Endothelial cell of umbilical vein (primary cell): ENCODE data around the gene CLEC7A. TPM values are rescaled to one million over a fixed set of nuclear protein-coding genes. Genes with fewer than 3 reads are reported as not detected.

ENCODE experiments used
- BruUV-seq: library from RNA; stranded (reverse); fragments of 400-500 nt; replicated peaks from 2 replicates; lab custom pipeline; 2021; lab: Mats Ljungman, UMichigan
- CTCF ChIA-PET: fragments of 300-600, 350-600 bp; sonication (Branson Sonifier 250); formaldehyde crosslinking; loops from one replicate; lab custom pipeline; 2021; ENCODE audit warnings: antibody characterized with exemption, inconsistent platforms; lab: Charles Lee
- POLR2A ChIA-PET: fragments of 300-600, 350-600 bp; sonication (Branson Sonifier 250); formaldehyde crosslinking; loops from one replicate; lab custom pipeline; 2021; ENCODE audit warnings: antibody characterized with exemption, inconsistent platforms; lab: Charles Lee
- DNase-seq: peaks from one replicate; pipeline ENCODE4 v3.0.0-alpha.2; 2011; ENCODE audit warnings: low read depth, low spot score
- FAIRE-seq: peaks from 2 replicates; lab custom pipeline; 2011; peaks lifted over from hg19 to GRCh38; lab: Jason Lieb, UNC
- H2AFZ ChIP-seq: 2 replicates; pipeline ENCODE4 v1.6.0; 2012; ENCODE audit warnings: low read depth, low read length, control low read depth, inconsistent platforms
- H3K27ac ChIP-seq: 2 replicates; pipeline ENCODE4 v1.5.1; 2011; ENCODE audit warnings: low read depth, mild to moderate bottlenecking, control low read depth, low read length, moderate library complexity; ENCODE audit not compliant: insufficient read depth
- H3K27me3 ChIP-seq, 2 experiments: 2 replicates each; pipeline versions ENCODE4 v1.6.0 to v1.6.1; 2011; ENCODE audit warnings: low read length in 2 of 2, mixed read lengths in 1 of 2; ENCODE audit not compliant: control insufficient read depth in 2 of 2, insufficient read depth in 2 of 2
- H3K36me3 ChIP-seq, 2 experiments: 2 replicates in 1 of 2; 3 replicates in 1 of 2; pipeline ENCODE4 v1.5.1; 2011; ENCODE audit warnings: low read length in 2 of 2, mild to moderate bottlenecking in 1 of 2, moderate library complexity in 1 of 2; ENCODE audit not compliant: control insufficient read depth in 2 of 2, insufficient read depth in 2 of 2; ENCODE audit errors: extremely low read depth in 1 of 2
- H3K4me1 ChIP-seq: 3 replicates; pipeline ENCODE4 v1.5.1; 2011; ENCODE audit warnings: mild to moderate bottlenecking, low read length; ENCODE audit not compliant: control insufficient read depth, insufficient read depth; ENCODE audit errors: extremely low read depth
- H3K4me2 ChIP-seq: 2 replicates; pipeline ENCODE4 v1.6.1; 2011; ENCODE audit warnings: low read length, control low read depth, mixed read lengths; ENCODE audit not compliant: insufficient read depth
- H3K4me3 ChIP-seq, 3 experiments: fragments of 200-600 bp in 1 of 3; sonication (generic), shearing (Covaris generic) in 1 of 3; replicated peaks in 1 of 3; 2 replicates each; pipeline ENCODE4 v1.5.1; 2011 to 2016; ENCODE audit warnings: control low read depth in 3 of 3, low read length in 3 of 3, mild to moderate bottlenecking in 2 of 3, inconsistent platforms in 1 of 3, low read depth in 1 of 3, moderate library complexity in 1 of 3; ENCODE audit not compliant: insufficient read depth in 1 of 3
- H3K79me2 ChIP-seq: 2 replicates; pipeline ENCODE4 v1.6.0; 2012; ENCODE audit warnings: low read length, inconsistent platforms; ENCODE audit not compliant: control insufficient read depth, insufficient read depth
- H3K9ac ChIP-seq: replicated peaks from 2 replicates; pipeline ENCODE3; 2011; ENCODE audit warnings: low read length, control low read depth; ENCODE audit not compliant: insufficient read depth; ENCODE audit errors: extremely low read depth
- H3K9me1 ChIP-seq: replicated peaks from 3 replicates; pipeline ENCODE4 v1.6.0; 2011; ENCODE audit warnings: mild to moderate bottlenecking, low read length; ENCODE audit not compliant: control insufficient read depth, insufficient read depth; ENCODE audit errors: extremely low read depth
- H3K9me3 ChIP-seq: replicated peaks from 2 replicates; pipeline ENCODE4 v1.5.1; 2012; ENCODE audit warnings: low read length, inconsistent platforms; ENCODE audit not compliant: control insufficient read depth, insufficient read depth
- H4K20me1 ChIP-seq: replicated peaks from 2 replicates; pipeline ENCODE3; 2011; ENCODE audit warnings: mild to moderate bottlenecking, low read length; ENCODE audit not compliant: control insufficient read depth, insufficient read depth; ENCODE audit errors: extremely low read depth
- CTCF ChIP-seq, 2 donors: IDR thresholded peaks; 1 replicate in 1 of 2; 2 replicates in 1 of 2; pipeline ENCODE4 v1.5.1; 2011; ENCODE audit warnings: low read length in 2 of 2, mild to moderate bottlenecking in 2 of 2, moderate library complexity in 2 of 2, control low read depth in 1 of 2, inconsistent platforms in 1 of 2, low read depth in 1 of 2; ENCODE audit not compliant: insufficient read depth in 1 of 2; ENCODE audit errors: extremely low read depth in 1 of 2
- EZH2 ChIP-seq: IDR thresholded peaks from 2 replicates; pipeline ENCODE4 v1.6.1; 2012; ENCODE audit warnings: borderline replicate concordance, low read depth, mild to moderate bottlenecking, moderate library complexity, low read length, inconsistent platforms; ENCODE audit not compliant: severe bottlenecking
- FOS ChIP-seq: IDR thresholded peaks from 2 replicates; pipeline ENCODE4 v1.6.1; 2011; ENCODE audit warnings: mild to moderate bottlenecking, low read length, moderate library complexity, borderline replicate concordance; ENCODE audit not compliant: insufficient read depth
- GATA2 ChIP-seq: IDR thresholded peaks from 2 replicates; pipeline ENCODE4 v1.7.0; 2011; ENCODE audit warnings: low read depth, mild to moderate bottlenecking, moderate library complexity, mixed read lengths, low read length; ENCODE audit not compliant: insufficient read length, insufficient read depth
- JUN ChIP-seq: IDR thresholded peaks from 2 replicates; pipeline ENCODE4 v1.6.1; 2011; ENCODE audit warnings: borderline replicate concordance, low read depth; ENCODE audit not compliant: insufficient read length, insufficient read depth
- MAX ChIP-seq: IDR thresholded peaks from 2 replicates; pipeline ENCODE4 v1.6.1; 2011; ENCODE audit not compliant: insufficient read depth, insufficient read length
- MYC ChIP-seq: IDR thresholded peaks from one replicate; pipeline ENCODE4 v1.6.1; 2011; ENCODE audit warnings: mild to moderate bottlenecking, low read depth, low read length
- POLR2A ChIP-seq: IDR thresholded peaks from 2 replicates; pipeline ENCODE4 v1.6.1; 2012; ENCODE audit warnings: low read depth, mild to moderate bottlenecking, control low read depth, low read length
- POLR2AphosphoS5 ChIP-seq: IDR thresholded peaks from 2 replicates; pipeline ENCODE4 v1.6.1; 2012; ENCODE audit warnings: low read depth, mild to moderate bottlenecking, control low read depth, low read length, moderate library complexity; ENCODE audit not compliant: insufficient read depth
- dilution Hi-C: fragments of 300-500 bp; cut with MboI; formaldehyde crosslinking; loops from one replicate; pipeline ENCODE4 v1.15.0; 2019; ENCODE audit warnings: low sequenced_read_pairs; ENCODE audit not compliant: extremely low pct_ligation_motif_present
- intact Hi-C: fragments of 100-400 bp; cut with micrococcal nuclease; formaldehyde crosslinking; loops from one replicate; pipeline ENCODE4 v1.10.0; 2022
- polyA plus RNA-seq, 4 experiments: library from polyadenylated mRNA; depleted of rRNA in 3 of 4; stranded (reverse) in 3 of 4; unstranded in 1 of 4; fragments of >200 nt; gene quantifications; 2 replicates each; pipeline versions ENCODE4 v1.2.1 to v1.2.3, GENCODE V29; 2011 to 2012; ENCODE audit warnings: missing spikeins in 1 of 4
- total RNA-seq: library from RNA; stranded (reverse); gene quantifications from 2 replicates; pipeline ENCODE4 v1.2.3, GENCODE V29; 2021

The CLEC7A gene
- total and polyA plus RNA-seq, 2 donors (not counting 3 experiments of a cell fraction or from before 2014, with no cell fraction given), result not detected

GRCh38 chr12:10111451-10111850, 18.5 kb downstream of the CLEC7A start:
- Histone ChIP-seq H3K36me3 (no peaks in the 10 kb centered on the region), H3K27ac (no peak overlapping the region), H3K9me1 (no peaks in the 10 kb centered on the region), H3K4me3 (no peak overlapping the region), H3K79me2 (no peaks in the 10 kb centered on the region), H3K4me1 (no peaks in the 10 kb centered on the region), H3K9ac (no peak overlapping the region), H3K9me3 (no peaks in the 10 kb centered on the region), H2AFZ (no peak overlapping the region), H3K27me3 (no peaks in the 10 kb centered on the region), H4K20me1 (no peaks in the 10 kb centered on the region), H3K4me2 (no peak overlapping the region)
- POLR2A ChIA-PET, result no interaction called here
- FAIRE-seq (no peak), DNase-seq (no peak)
- BruUV-seq, result no TSS peak
- no peak for TF ChIP-seq POLR2AphosphoS5
- TF ChIP-seq EZH2, result no peak
- no peak for TF ChIP-seq MAX
- no peak for TF ChIP-seq MYC
- TF ChIP-seq CTCF (IDR thresholded peaks at IDR 0.05; ENCODE audit: extremely low read depth in 1 of 2, insufficient read depth in 1 of 2, low read depth in 1 of 2, low read length in 2 of 2), result no peak
- dilution Hi-C loops, result no loop called here
- intact Hi-C loops, result no loop called here
- CTCF ChIA-PET, result no interaction called here

GRCh38 chr12:10110256-10110844, 19.6 kb downstream of the CLEC7A start:
- H2AFZ ChIP-seq, result no peak overlapping the region
- no peaks in the 10 kb centered on the region for H3K9me3 ChIP-seq
- no peak for DNase-seq
- TF ChIP-seq MYC (no peak), JUN (no peak), MAX (no peak), CTCF (IDR thresholded peaks at IDR 0.05; ENCODE audit: extremely low read depth in 1 of 2, insufficient read depth in 1 of 2, low read depth in 1 of 2, low read length in 2 of 2) (no peak), POLR2A (no peak), GATA2 (no peak), POLR2AphosphoS5 (no peak), EZH2 (no peak), FOS (no peak)
- peak; percentile 4 for FAIRE-seq
- no peaks in the 10 kb centered on the region for H3K4me1 ChIP-seq
- H3K27me3 ChIP-seq, result no peaks in the 10 kb centered on the region
- no peak overlapping the region for H3K27ac ChIP-seq
- ChIA-PET CTCF (interaction anchor here (1.0 kb wide), 1 partner anchor 12 kb away, joined by 3 read pairs; the partner anchor contains the start of gene CLEC1A), POLR2A (no interaction called here)
- no peaks in the 10 kb centered on the region for H4K20me1 ChIP-seq
- no peaks in the 10 kb centered on the region for H3K36me3 ChIP-seq
- no TSS peak for BruUV-seq
- dilution Hi-C loops (no loop called here), intact Hi-C loops (no loop called here)
- no peak overlapping the region for H3K9ac ChIP-seq
- H3K79me2 ChIP-seq, result no peaks in the 10 kb centered on the region
- H3K4me2 ChIP-seq, result no peak overlapping the region
- no peak overlapping the region for H3K4me3 ChIP-seq
- H3K9me1 ChIP-seq, result no peaks in the 10 kb centered on the region
